Neutrophil (primary cell): ENCODE results near the gene ZNF287.

Experiments
- H3K27ac ChIP-seq: fragments of 200-600 bp; sonication (generic); 2 replicates; pipeline ENCODE4 v1.5.1; 2016; ENCODE audit warnings: mild to moderate bottlenecking, moderate library complexity
- H3K27me3 ChIP-seq: fragments of 200-600 bp; sonication (generic); 2 replicates; pipeline ENCODE4 v1.6.0; 2016; ENCODE audit warnings: mild to moderate bottlenecking
- H3K36me3 ChIP-seq: fragments of 200-600 bp; sonication (generic); 2 replicates; pipeline ENCODE4 v1.5.1; 2017
- H3K4me1 ChIP-seq, 2 experiments: fragments of 200-600 bp in 1 of 2; sonication (generic) in 1 of 2; 1 replicate in 1 of 2; 2 replicates in 1 of 2; pipeline versions ENCODE4 v1.5.1 to v1.6.1; 2013 to 2016; ENCODE audit warnings: low read depth in 1 of 2, low read length in 1 of 2, mild to moderate bottlenecking in 1 of 2, moderate library complexity in 1 of 2; ENCODE audit not compliant: control insufficient read depth in 1 of 2, insufficient read depth in 1 of 2
- H3K4me3 ChIP-seq, 2 experiments: fragments of 200-600 bp in 1 of 2; sonication (generic) in 1 of 2; 1 replicate in 1 of 2; 2 replicates in 1 of 2; pipeline ENCODE4 v1.5.1; 2013 to 2016; ENCODE audit warnings: low read depth in 1 of 2, low read length in 1 of 2, mild to moderate bottlenecking in 1 of 2, moderate library complexity in 1 of 2
- H3K9me3 ChIP-seq: fragments of 200-600 bp; sonication (generic); 2 replicates; pipeline ENCODE4 v1.5.1; 2016
- TF ChIP-seq, protein P1 (sequence below): fragments of 200-600 bp; sonication (generic); IDR thresholded peaks from 2 replicates; pipeline ENCODE4 v1.5.1; 2016; ENCODE audit warnings: antibody characterized with exemption

ZNF287 gene

DNA sequence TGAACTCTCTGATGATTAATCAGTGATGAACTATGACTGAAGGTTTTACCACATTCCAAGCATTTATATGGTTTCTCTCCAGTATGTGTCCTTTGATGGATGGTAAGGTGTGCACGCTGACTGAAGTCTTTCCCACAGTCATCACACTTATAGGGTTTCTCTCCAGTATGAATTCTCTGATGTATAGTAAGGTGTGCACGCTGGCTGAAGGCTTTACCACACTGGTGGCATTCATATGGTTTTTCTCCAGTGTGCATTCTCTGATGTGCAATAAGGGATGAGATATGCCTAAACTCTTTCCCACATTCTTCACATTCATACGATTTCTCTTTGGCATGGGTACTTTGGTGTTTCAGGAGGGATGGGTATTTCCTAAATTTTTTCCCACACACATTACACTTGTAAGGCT lies 16.4 kb downstream of the ZNF287 start:
- TF ChIP-seq, protein P1, sequence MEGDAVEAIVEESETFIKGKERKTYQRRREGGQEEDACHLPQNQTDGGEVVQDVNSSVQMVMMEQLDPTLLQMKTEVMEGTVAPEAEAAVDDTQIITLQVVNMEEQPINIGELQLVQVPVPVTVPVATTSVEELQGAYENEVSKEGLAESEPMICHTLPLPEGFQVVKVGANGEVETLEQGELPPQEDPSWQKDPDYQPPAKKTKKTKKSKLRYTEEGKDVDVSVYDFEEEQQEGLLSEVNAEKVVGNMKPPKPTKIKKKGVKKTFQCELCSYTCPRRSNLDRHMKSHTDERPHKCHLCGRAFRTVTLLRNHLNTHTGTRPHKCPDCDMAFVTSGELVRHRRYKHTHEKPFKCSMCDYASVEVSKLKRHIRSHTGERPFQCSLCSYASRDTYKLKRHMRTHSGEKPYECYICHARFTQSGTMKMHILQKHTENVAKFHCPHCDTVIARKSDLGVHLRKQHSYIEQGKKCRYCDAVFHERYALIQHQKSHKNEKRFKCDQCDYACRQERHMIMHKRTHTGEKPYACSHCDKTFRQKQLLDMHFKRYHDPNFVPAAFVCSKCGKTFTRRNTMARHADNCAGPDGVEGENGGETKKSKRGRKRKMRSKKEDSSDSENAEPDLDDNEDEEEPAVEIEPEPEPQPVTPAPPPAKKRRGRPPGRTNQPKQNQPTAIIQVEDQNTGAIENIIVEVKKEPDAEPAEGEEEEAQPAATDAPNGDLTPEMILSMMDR = no peak
- no peak overlapping the region for H3K4me3 ChIP-seq

DNA sequence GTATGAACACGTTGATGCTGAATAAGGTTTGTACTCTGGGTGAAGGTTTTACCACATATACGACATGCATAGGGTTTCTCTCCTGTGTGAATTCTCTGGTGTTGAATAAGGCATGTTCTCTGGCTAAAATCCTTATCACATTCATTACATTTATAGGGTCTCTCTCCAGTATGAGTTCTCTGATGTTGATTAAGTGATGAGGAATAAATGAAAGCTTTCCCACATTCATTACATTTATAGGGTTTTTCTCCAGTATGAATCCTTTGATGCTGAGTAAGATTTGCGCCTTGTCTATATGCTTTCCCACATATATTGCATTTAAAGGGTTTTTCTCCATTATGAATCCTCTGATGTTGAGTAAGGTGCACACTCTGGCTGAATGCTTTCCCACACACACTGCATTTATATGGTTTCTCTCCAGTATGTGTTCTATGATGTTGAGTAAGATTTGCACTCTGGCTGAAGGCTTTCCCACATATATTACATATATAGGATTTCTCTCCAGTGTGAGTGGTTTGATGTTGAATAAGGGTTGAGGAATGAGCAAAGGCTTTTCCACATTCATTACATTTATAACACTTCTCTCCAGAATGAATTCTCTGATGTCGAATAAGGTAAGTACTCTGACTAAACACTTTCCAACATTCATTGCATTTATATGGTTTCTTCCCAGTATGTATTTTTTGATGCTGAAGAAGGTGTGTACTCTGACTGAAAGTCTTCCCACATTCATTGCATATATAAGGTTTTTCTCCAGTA lies 16.9 kb downstream of the ZNF287 start:
- H3K4me3 ChIP-seq = no peak overlapping the region
- no peaks in the 10 kb centered on the region for H3K27me3 ChIP-seq
- no peak overlapping the region for H3K27ac ChIP-seq
- H3K36me3 ChIP-seq = no peaks in the 10 kb centered on the region
- H3K4me1 ChIP-seq = no peaks in the 10 kb centered on the region
- H3K9me3 ChIP-seq = peaks cover 48% of the 10 kb centered on the region
- TF ChIP-seq, protein P1 = no peak

More for the DNA sequence above, 16.4 kb downstream of the ZNF287 start:
- H3K9me3 ChIP-seq = peaks cover 48% of the 10 kb centered on the region
- H3K27ac ChIP-seq = no peak overlapping the region
- no peaks in the 10 kb centered on the region for H3K27me3 ChIP-seq
- no peaks in the 10 kb centered on the region for H3K36me3 ChIP-seq
- no peaks in the 10 kb centered on the region for H3K4me1 ChIP-seq

DNA sequence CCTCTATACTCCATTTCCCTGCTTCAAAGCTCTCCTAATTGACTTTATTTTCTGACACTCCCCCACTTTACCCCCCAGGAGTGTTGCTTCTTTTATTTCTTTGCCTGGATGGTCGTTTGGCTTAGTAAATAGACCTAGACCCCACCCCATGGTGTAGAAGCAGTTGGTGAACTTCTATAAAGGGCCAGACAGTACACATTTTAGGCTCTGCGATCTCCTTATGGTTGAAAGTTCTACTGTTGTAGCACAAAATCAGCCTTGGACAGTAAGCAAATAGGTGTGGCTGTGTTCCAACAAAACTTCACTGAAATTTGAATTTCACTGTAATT lies 31.9 kb downstream of the ZNF287 start:
- peak overlapping the region; percentile 81 to 92 for H3K4me3 ChIP-seq
- no peaks in the 10 kb centered on the region for H3K9me3 ChIP-seq
- no peaks in the 10 kb centered on the region for H3K27me3 ChIP-seq
- H3K27ac ChIP-seq = peak overlapping the region; percentile 87
- peaks cover 6 to 7% of the 10 kb centered on the region in 2 experiments for H3K4me1 ChIP-seq
- TF ChIP-seq, protein P1 = no peak
- H3K36me3 ChIP-seq = no peaks in the 10 kb centered on the region

DNA sequence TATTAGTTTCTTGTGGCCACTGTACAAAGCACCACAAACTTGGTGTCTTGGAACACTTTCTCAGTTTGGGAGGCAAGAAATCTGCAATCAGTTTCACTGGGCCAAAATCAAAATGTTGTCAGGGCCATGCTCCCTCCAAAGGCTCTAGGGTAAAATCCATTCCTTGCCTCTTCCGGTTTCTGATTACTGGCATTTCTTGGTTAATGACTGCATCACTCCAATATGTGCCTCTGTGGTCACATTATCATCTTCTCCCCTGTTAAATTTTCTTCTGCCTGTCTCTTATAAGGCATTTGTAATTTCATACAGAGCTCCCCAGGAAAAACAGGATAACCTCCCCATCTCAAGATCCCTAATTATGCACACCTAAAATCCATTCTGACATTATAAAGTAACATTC lies 34.8 kb downstream of the ZNF287 start:
- Histone ChIP-seq H3K27ac (no peak overlapping the region), H3K27me3 (peaks cover 28% of the 10 kb centered on the region), H3K4me3 (no peak overlapping the region), H3K36me3 (no peaks in the 10 kb centered on the region), H3K4me1 (peaks cover 6 to 7% of the 10 kb centered on the region in 2 experiments), H3K9me3 (no peaks in the 10 kb centered on the region)
- TF ChIP-seq, protein P1 = no peak

DNA sequence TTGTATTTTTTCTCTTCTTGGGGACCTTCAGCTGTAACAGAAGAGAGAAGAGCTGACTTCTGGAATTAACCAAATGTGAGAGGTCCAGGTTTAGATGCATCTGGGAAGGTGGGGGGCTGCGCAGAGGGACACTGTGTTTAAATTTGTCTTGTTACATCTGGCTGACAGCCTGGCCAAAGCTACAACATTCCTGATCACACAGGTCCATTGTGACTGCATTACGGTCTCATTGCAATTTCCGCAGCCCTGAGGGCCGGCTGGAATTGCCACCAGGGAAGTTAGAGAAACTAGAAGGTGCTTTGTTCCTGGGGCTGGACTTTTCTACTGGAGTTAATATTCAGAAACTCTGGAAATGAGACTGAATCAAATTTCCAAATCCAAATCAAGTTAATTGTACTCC lies 39.1 kb downstream of the ZNF287 start:
- no peaks in the 10 kb centered on the region for H3K36me3 ChIP-seq
- peaks cover 53% of the 10 kb centered on the region for H3K27me3 ChIP-seq
- TF ChIP-seq, protein P1 = no peak
- no peak overlapping the region for H3K27ac ChIP-seq
- no peaks in the 10 kb centered on the region for H3K9me3 ChIP-seq
- H3K4me1 ChIP-seq = no peaks in the 10 kb centered on the region
- no peak overlapping the region for H3K4me3 ChIP-seq
